Dermis microvascular lymphatic vessel endothelial cell (primary cell): ENCODE results near the gene RFX2. TPM values are rescaled to one million over a fixed set of nuclear protein-coding genes. Genes with fewer than 3 reads are reported as not detected.

ENCODE experiments used
- DNase-seq, 2 donors: peaks; one replicate each; pipeline versions ENCODE4 v3.0.0 to v3.0.0-alpha.2; 2010; ENCODE audit warnings: low read depth in 2 of 2
- total RNA-seq: library from RNA; depleted of rRNA; stranded (reverse); fragments of >200 nt; gene quantifications from 2 replicates; pipeline ENCODE4 v1.2.1, GENCODE V29; 2014

The RFX2 gene
- total RNA-seq, 1 donor from 2014 or later, result 1.3 TPM

GRCh38 chr19:5957170-5957569 lies 153.1 kb downstream of the RFX2 start:
- no peak for DNase-seq

- no peak for DNase-seq
Measured at GRCh38 chr19:5956728-5957127, 153.6 kb downstream of the RFX2 start.

DNA sequence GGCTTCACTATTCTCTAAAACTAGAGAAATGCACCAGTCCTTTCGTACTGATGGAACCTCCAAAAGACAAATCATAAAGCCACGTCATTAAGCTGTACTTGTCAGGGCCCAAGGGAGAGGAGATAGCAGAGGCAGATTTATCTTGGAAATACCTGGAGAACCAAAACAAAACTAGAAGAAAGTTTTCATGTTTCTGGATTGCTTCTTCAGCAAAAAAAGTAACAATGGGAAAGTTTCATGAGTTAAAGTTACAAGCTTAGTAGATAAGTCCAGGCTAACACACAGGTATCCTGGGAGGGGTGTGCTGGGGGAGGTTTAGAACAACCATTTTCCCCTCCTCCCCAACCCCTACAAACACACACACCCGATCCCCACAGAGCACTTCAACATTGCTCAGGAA lies 154.0 kb downstream of the RFX2 start:
- DNase-seq, result no peak

GRCh38 chr19:5955636-5955935 lies 154.7 kb downstream of the RFX2 start:
- DNase-seq, result no peak

- no peak for DNase-seq
Measured at GRCh38 chr19:5954293-5954692, 156.0 kb downstream of the RFX2 start.

- DNase-seq, result peak in 1 of 2 donors; percentile 21
Measured at GRCh38 chr19:5953680-5954213, 156.6 kb downstream of the RFX2 start.

GRCh38 chr19:5953030-5953589 lies 157.2 kb downstream of the RFX2 start:
- peak in 1 of 2 donors; percentile 38 for DNase-seq

GRCh38 chr19:5952193-5953029 lies 157.9 kb downstream of the RFX2 start:
- DNase-seq, result peak in 1 of 2 donors; percentile 21

DNA sequence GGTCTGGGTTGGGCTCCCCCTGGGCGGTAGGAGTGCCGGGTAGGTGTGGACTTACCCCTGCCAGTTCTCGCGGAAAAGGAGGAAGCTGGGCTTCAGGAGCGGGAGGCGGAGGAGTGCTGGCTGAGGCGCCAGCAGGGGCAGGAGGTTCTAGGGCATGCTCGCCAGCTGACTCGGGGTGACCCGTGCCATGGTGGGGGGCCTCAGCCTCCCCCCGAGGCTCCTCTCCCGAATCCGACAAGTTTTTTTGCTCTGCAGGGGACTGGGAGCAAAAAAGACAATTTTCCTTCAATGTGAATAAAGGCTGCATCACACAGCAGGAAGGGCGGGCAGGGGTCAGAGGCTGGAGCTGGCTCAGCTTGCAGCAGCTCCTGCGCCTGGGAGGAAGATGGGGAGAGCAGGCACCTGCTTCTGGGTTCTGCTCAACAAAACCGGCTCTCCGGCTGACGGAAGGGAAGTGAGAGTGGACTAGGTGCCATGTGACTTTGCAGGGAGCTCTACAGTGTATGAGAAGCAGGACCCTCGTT lies 158.9 kb downstream of the RFX2 start:
- no peak for DNase-seq

- no peak for DNase-seq
Measured at GRCh38 chr19:5950741-5951140, 159.6 kb downstream of the RFX2 start.

DNA sequence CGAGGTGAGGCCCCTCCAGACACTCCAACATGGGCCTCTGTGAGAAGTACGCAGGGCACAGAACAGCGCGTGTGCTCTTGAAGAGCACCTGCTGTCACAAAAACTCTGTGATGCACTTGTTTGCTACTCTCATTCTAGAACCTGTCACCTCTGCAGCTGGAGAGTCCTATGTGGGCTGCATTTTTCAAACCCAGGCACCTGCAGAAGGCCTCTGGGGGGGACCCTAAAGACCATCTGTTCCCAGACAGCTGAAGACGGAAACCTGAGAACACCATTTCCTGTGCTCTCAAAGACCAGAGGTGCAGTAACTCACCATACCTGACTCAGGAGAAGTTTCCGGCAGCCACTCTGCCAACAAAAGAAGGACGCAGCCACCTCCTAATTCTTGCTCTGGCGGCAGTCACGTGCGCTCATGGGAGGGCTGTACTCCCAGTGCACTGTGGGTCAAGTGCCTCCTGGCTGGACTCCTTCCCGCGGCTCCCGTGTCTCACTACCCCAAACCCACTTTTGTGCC lies 160.5 kb downstream of the RFX2 start:
- no peak for DNase-seq

GRCh38 chr19:5948752-5949564 lies 161.3 kb downstream of the RFX2 start:
- DNase-seq, result no peak

GRCh38 chr19:5947435-5947834 lies 162.9 kb downstream of the RFX2 start:
- DNase-seq, result no peak

DNA sequence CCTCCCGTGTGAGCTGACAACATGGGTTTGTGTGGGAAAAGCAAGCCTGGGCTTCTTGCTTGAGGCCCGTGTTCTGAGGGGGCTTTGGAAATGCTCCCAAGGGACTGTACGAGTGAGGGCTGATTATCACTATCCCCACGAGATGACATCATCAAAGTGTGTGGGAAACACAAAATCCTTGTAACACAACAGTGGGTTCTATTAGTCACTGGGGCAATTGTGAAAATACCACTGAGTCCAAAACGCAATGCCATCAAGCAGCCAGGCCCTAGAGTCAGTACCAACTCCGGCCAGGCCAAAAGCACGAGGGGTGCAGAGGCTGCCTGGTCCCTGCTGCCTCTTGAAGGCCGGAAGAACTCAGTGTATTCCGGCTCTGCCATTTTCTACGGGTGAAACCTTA lies 166.7 kb downstream of the RFX2 start:
- DNase-seq, result no peak

Other genes starting within 250 kb of the RFX2 start
- gene FUT5, start 240.0 kb downstream of the RFX2 start, total RNA-seq, result not detected in 2 replicates
- gene NDUFA11, start 206.7 kb downstream of the RFX2 start, total RNA-seq, result 242 and 246 TPM in 2 replicates
- 4.2 and 6.4 TPM in 2 replicates for gene VMAC, start 205.6 kb downstream of the RFX2 start, total RNA-seq
- gene CAPS, start 196.2 kb downstream of the RFX2 start, total RNA-seq, result 1.7 and 3.4 TPM in 2 replicates
- gene RANBP3, start 132.4 kb downstream of the RFX2 start, total RNA-seq, result 20.0 and 29.6 TPM in 2 replicates
- gene ACSBG2, start 25.2 kb upstream of the RFX2 start, total RNA-seq, result not detected in 2 replicates
- gene MLLT1, start 169.5 kb upstream of the RFX2 start, total RNA-seq, result 3.5 and 9.4 TPM in 2 replicates
- gene ACER1, start 223.1 kb upstream of the RFX2 start, total RNA-seq, result not detected in 2 replicates